ENCODE results near the gene ART5. TPM values are rescaled to one million over a fixed set of nuclear protein-coding genes. Genes with fewer than 3 reads are reported as not detected.
A peak's percentile ranks its signal among the peaks of the same experiment; 100 is the strongest.

The ART5 gene
- polyA plus RNA-seq (ENCODE audit: low read depth in 6 of 6): not detected

- no peak for DNase-seq
- peaks cover 0 to 18% of the 10 kb centered on the region in 2 donors for H3K36me3 Mint-ChIP-seq
- no peak for ATAC-seq (ENCODE audit: low read depth in 2 of 2)
- peaks cover 0 to 11% (median 2%) of the 10 kb centered on the region in 7 donors for H3K9me3 Mint-ChIP-seq
- peak within 1 kb of the TSS in 4 of 6 donors; percentile 21 to 89 (median 64) for H3K27ac Mint-ChIP-seq
- H3K27me3 Mint-ChIP-seq: peaks cover 30 to 64% (median 61%) of the 10 kb centered on the region in 3 donors
- peak within 1 kb of the TSS; percentile 57 to 89 (median 80) for H3K4me3 Mint-ChIP-seq
- H3K4me1 Mint-ChIP-seq: peaks cover 6 to 12% (median 10%) of the 10 kb centered on the region in 3 donors
Observed at GRCh38 chr11:3641701-3642070, at the start of gene ART5. TSS of gene ART5 (minus strand) at chr11:3641992. CDS start at chr11:3641862, 130 bp downstream.

DNA sequence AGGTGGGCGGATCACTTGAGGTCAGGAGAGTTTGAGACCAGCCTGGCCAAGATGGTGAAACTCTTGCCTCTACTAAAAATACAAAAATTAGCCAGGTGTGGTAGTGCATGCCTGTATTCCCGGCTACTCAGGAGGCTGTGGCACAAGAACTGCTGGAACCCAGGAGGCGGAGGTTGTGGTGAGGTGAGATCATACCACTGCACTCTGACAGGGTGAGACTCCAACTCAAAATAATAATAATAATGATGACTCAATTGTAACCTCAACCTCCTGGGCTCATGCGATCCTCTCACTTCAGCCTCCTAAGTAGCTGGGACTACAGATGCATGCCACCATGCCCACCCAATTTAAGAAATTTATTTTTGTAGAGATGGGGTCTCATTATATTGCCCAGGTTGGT, 45.0 kb upstream of the ART5 start:
- Mint-ChIP-seq H3K9me3 (no peaks in the 10 kb centered on the region), H3K27ac (peak overlapping the region in 1 of 6 donors; percentile 47), H3K36me3 (peaks cover 23 to 38% of the 10 kb centered on the region in 2 donors), H3K4me1 (no peaks in the 10 kb centered on the region), H3K4me3 (no peak overlapping the region), H3K27me3 (no peaks in the 10 kb centered on the region)
- ATAC-seq (ENCODE audit: low read depth in 2 of 2) (no peak), DNase-seq (no peak)

GRCh38 chr11:3685923-3686322, 44.1 kb upstream of the ART5 start:
- H3K27me3 Mint-ChIP-seq: no peaks in the 10 kb centered on the region
- H3K4me3 Mint-ChIP-seq: peak overlapping the region in 1 of 8 donors; percentile 35
- H3K27ac Mint-ChIP-seq: peak overlapping the region in 1 of 6 donors; percentile 22
- no peaks in the 10 kb centered on the region for H3K9me3 Mint-ChIP-seq
- ATAC-seq (ENCODE audit: low read depth in 2 of 2) (no peak), DNase-seq (no peak)
- peaks cover 23 to 38% of the 10 kb centered on the region in 2 donors for H3K36me3 Mint-ChIP-seq
- H3K4me1 Mint-ChIP-seq: no peaks in the 10 kb centered on the region

DNA sequence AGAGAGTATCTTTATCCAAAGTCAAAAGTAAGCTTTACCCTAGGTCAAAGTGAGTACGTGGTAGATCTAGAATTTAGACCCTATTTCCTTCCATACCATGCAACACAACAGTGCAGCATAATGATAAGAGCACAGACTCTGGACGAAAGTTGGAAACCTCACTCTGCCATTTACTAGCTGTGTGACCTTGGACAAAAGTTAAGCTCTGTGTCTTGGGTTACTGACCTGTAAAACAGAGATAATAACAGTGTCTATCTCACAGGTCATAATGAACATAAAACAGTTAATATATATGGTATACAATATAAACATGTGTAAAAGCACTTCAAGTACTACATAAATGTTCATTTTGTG, 43.0 kb upstream of the ART5 start:
- H3K9me3 Mint-ChIP-seq: no peaks in the 10 kb centered on the region
- ATAC-seq (ENCODE audit: low read depth in 2 of 2) (no peak), DNase-seq (no peak)
- no peaks in the 10 kb centered on the region for H3K27me3 Mint-ChIP-seq
- no peak overlapping the region for H3K27ac Mint-ChIP-seq
- no peak overlapping the region for H3K4me3 Mint-ChIP-seq
- peaks cover 24 to 38% of the 10 kb centered on the region in 2 donors for H3K36me3 Mint-ChIP-seq
- no peaks in the 10 kb centered on the region for H3K4me1 Mint-ChIP-seq

GRCh38 chr11:3684129-3684818, 42.5 kb upstream of the ART5 start:
- no peak for ATAC-seq (ENCODE audit: low read depth in 2 of 2)
- no peak overlapping the region for H3K27ac Mint-ChIP-seq
- H3K36me3 Mint-ChIP-seq: peaks cover 30 to 42% of the 10 kb centered on the region in 2 donors

DNA sequence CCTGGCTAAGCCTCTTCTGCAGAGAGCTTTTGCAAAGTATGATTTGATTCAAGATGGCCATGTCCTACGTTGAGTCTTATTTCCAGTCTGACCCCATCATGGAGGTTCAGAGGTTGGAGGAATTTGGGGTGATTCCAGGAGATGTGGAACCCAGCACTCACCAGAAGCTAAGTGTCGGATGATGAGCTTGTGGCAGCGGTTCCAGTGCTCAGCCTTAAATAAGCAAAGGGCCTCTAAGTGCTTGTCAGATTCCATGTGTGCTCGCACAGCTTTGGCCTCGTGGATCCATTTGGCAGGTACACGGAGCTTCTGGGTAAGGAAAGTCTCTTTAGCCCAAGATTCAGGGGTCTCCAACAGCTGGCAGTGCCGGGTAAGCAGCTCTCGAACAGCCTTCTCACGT, 41.2 kb upstream of the ART5 start:
- ATAC-seq (ENCODE audit: low read depth in 2 of 2): no peak

More at GRCh38 chr11:3684129-3684818, 42.5 kb upstream of the ART5 start:
- no peaks in the 10 kb centered on the region for H3K4me1 Mint-ChIP-seq
- no peaks in the 10 kb centered on the region for H3K9me3 Mint-ChIP-seq
- no peak overlapping the region for H3K4me3 Mint-ChIP-seq
- no peaks in the 10 kb centered on the region for H3K27me3 Mint-ChIP-seq
- DNase-seq: no peak

DNA sequence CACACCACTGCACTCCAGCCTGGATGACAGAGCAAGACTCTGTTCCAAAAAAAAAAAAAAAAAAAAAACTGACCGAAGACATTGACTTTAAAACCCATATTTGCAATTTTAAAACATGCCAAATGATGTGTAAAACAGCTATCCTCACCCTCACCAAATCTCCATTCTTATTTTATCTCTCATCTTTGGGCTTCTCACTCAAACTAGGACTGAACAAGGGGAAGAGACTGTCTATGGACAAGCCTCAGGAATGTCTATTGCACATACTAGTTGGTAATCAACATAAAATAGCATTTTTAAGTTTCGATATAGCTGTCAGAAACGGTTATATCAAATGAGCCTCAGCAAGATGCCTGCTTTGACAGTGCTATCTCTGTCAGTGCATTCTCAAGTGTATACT, 37.3 kb upstream of the ART5 start:
- Mint-ChIP-seq H3K4me3 (no peak overlapping the region), H3K27me3 (no peaks in the 10 kb centered on the region), H3K36me3 (peaks cover 48 to 55% of the 10 kb centered on the region in 2 donors), H3K4me1 (no peaks in the 10 kb centered on the region), H3K27ac (no peak overlapping the region), H3K9me3 (no peaks in the 10 kb centered on the region)
- no peak for DNase-seq
- no peak for ATAC-seq (ENCODE audit: low read depth in 2 of 2)

More for the DNA sequence above, 41.2 kb upstream of the ART5 start:
- Mint-ChIP-seq H3K36me3 (peaks cover 42 to 53% of the 10 kb centered on the region in 2 donors), H3K4me3 (no peak overlapping the region), H3K4me1 (no peaks in the 10 kb centered on the region), H3K27me3 (no peaks in the 10 kb centered on the region), H3K9me3 (no peaks in the 10 kb centered on the region), H3K27ac (no peak overlapping the region)
- DNase-seq: no peak

DNA sequence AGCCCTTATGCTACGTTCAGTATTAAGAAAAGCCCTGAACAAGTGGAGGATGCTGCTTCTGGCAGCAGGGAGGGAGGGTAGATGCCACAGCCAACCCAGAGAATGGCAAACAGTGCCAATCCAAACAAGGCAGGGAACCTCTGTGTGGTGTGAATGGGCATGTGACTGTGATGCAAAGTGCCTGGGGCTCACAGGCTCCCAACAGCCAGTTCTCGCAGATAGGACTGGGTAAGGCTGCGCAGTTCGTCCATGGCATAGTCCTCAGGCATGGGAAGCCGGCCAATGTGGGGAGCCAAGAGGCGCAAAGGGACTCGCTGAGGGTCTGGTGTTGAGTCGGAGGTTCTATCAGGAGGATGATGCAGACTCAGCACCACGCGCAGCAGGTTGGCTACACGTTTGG, 34.2 kb upstream of the ART5 start:
- H3K27me3 Mint-ChIP-seq: no peaks in the 10 kb centered on the region
- no peak overlapping the region for H3K4me3 Mint-ChIP-seq
- ATAC-seq (ENCODE audit: low read depth in 2 of 2) (no peak), DNase-seq (no peak)
- H3K4me1 Mint-ChIP-seq: no peaks in the 10 kb centered on the region
- H3K27ac Mint-ChIP-seq: peak overlapping the region in 1 of 6 donors; percentile 33
- no peaks in the 10 kb centered on the region for H3K9me3 Mint-ChIP-seq
- peaks cover 53 to 66% of the 10 kb centered on the region in 2 donors for H3K36me3 Mint-ChIP-seq

GRCh38 chr11:3674189-3674588, 32.4 kb upstream of the ART5 start:
- H3K27me3 Mint-ChIP-seq: no peaks in the 10 kb centered on the region
- no peaks in the 10 kb centered on the region for H3K9me3 Mint-ChIP-seq
- H3K4me1 Mint-ChIP-seq: no peaks in the 10 kb centered on the region
- H3K4me3 Mint-ChIP-seq: no peak overlapping the region
- peaks cover 51 to 76% of the 10 kb centered on the region in 2 donors for H3K36me3 Mint-ChIP-seq
- H3K27ac Mint-ChIP-seq: no peak overlapping the region
- no peak for DNase-seq
- ATAC-seq (ENCODE audit: low read depth in 2 of 2): no peak

DNA sequence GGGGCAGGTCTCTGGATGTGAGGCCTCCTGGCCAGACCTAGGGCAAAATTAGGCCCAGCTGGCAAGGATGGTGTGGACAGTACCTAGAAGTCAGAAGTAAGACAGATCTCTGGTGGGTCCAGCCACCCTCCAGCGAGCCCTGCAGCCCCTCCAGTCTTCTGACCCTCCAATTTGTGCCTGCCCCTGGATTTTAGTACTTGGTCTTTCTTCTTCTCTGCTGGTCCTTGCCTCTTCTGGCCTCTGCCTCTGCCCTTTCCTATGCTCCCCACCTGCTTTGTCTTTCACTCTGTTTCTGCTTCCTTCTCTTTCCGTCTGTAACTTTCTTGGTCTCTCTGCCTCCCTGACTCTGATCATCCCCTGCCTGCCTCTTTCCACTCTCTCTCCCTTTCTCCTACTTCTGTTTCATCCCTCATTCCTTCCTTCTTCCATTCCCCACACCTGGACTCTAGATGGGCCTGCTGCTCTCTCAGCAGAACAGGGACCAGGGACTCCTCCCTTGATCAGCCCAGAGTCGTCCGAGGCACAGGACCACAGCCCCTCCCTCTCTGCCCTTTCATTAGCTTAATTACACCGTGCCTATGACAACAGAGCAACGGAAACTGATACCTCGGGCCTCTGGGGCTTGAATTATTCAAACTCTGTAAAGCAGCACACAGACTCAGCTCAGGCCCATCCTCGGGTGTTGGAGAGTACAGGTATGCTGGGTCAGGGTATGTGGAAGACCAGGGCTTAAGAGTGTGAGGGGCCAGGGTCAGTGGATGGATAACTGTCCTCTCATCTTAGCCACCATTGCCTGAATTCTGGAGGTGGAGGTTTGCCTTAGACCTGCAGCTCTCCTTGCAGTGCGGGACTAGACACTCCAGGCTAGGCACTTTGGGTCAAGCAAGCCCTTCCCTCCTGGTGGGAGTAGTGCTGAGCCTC, 29.8 kb upstream of the ART5 start, which contains the start of gene CHRNA10:
CHRNA10 (minus strand) TSS at position 51 of the 921 bp plus-strand sequence. CDS start 72 bp downstream, outside the sequence.
- DNase-seq (no peak), ATAC-seq (ENCODE audit: low read depth in 2 of 2) (no peak)
- no peaks in the 10 kb centered on the region for H3K9me3 Mint-ChIP-seq
- no peak within 1 kb of the TSS for H3K4me3 Mint-ChIP-seq
- no peaks in the 10 kb centered on the region for H3K27me3 Mint-ChIP-seq
- no peaks in the 10 kb centered on the region for H3K4me1 Mint-ChIP-seq
- H3K36me3 Mint-ChIP-seq: peaks cover 38 to 66% of the 10 kb centered on the region in 2 donors
- peak within 1 kb of the TSS in 3 of 6 donors; percentile 10 to 94 (median 93) for H3K27ac Mint-ChIP-seq

GRCh38 chr11:3669742-3670183, 28.0 kb upstream of the ART5 start:
- Mint-ChIP-seq H3K36me3 (peaks cover 38 to 63% of the 10 kb centered on the region in 2 donors), H3K27me3 (no peaks in the 10 kb centered on the region), H3K9me3 (no peaks in the 10 kb centered on the region), H3K4me3 (no peak overlapping the region), H3K27ac (peak overlapping the region in 2 of 6 donors; percentile 10 to 63), H3K4me1 (no peaks in the 10 kb centered on the region)
- no peak for DNase-seq
- ATAC-seq (ENCODE audit: low read depth in 2 of 2): no peak

GRCh38 chr11:3669128-3669527, 27.3 kb upstream of the ART5 start:
- Mint-ChIP-seq H3K4me3 (no peak overlapping the region), H3K27me3 (no peaks in the 10 kb centered on the region), H3K27ac (peak overlapping the region in 1 of 6 donors; percentile 83), H3K9me3 (no peaks in the 10 kb centered on the region), H3K36me3 (peaks cover 32 to 64% of the 10 kb centered on the region in 2 donors), H3K4me1 (no peaks in the 10 kb centered on the region)
- DNase-seq (no peak), ATAC-seq (ENCODE audit: low read depth in 2 of 2) (no peak)

- Mint-ChIP-seq H3K9me3 (no peaks in the 10 kb centered on the region), H3K4me1 (peaks cover 0 to 4% (median 0%) of the 10 kb centered on the region in 3 donors)
Observed at GRCh38 chr11:3667149-3668035, 25.6 kb upstream of the ART5 start.

More at GRCh38 chr11:3667149-3668035, 25.6 kb upstream of the ART5 start:
- Mint-ChIP-seq H3K27ac (no peak overlapping the region), H3K36me3 (peaks cover 25 to 56% of the 10 kb centered on the region in 2 donors), H3K27me3 (no peaks in the 10 kb centered on the region), H3K4me3 (no peak overlapping the region)
- ATAC-seq (ENCODE audit: low read depth in 2 of 2): no peak
- DNase-seq: no peak

Measured in naive B cell (primary cell).